A549 (cell line): ENCODE data around the gene ULK2. TPM values are rescaled to one million over a fixed set of nuclear protein-coding genes. Genes with fewer than 3 reads are reported as not detected.
A peak's percentile ranks its signal among the peaks of the same experiment; 100 is the strongest.

Source experiments
- ATAC-seq, 2 experiments: fragments of 200-7000 bp in 1 of 2; fragments of >200 bp in 1 of 2; cut with Nextera tagmentation in 1 of 2; cut with Tn5 transposase in 1 of 2; 3 replicates each; pipeline versions ENCODE4 v1.8.0 to v1.9.1; 2018 to 2020; ENCODE audit warnings: mild to moderate bottlenecking in 1 of 2, moderate library complexity in 1 of 2
- CTCF ChIA-PET: fragments of 300-600 bp; sonication (Branson Sonifier 250); formaldehyde crosslinking; extraction: SDS; loops from one replicate; lab custom pipeline; 2021; ENCODE audit warnings: antibody characterized with exemption, inconsistent platforms; lab: Yijun Ruan, JAX
- POLR2A ChIA-PET: fragments of 350-600 bp; formaldehyde crosslinking; extraction: SDS; loops from one replicate; lab custom pipeline; 2021; ENCODE audit warnings: antibody characterized with exemption, inconsistent platforms; lab: Yijun Ruan, JAX
- DNase-seq, 2 experiments: peaks; one replicate each; pipeline versions ENCODE4 v3.0.0 to v3.0.0-alpha.2; 2011 to 2016; ENCODE audit warnings: low read depth in 1 of 2, low spot score in 1 of 2
- FAIRE-seq: peaks from 2 replicates; lab custom pipeline; 2011; peaks lifted over from hg19 to GRCh38; lab: Jason Lieb, UNC
- H3K27ac ChIP-seq, 2 experiments: fragments of >200 bp; sonication (Bioruptor Twin); formaldehyde crosslinking; 3 replicates each; pipeline ENCODE4 v1.5.1; 2016 to 2017
- H3K4me1 ChIP-seq: fragments of >200 bp; sonication (Bioruptor Twin); formaldehyde crosslinking; 3 replicates; pipeline ENCODE4 v1.6.1; 2016
- H3K4me2 ChIP-seq: fragments of >200 bp; sonication (Bioruptor Twin); formaldehyde crosslinking; 3 replicates; pipeline ENCODE4 v1.6.1; 2016
- H3K4me3 ChIP-seq: fragments of >200 bp; sonication (Bioruptor Twin); formaldehyde crosslinking; 3 replicates; pipeline ENCODE4 v1.5.1; 2016
- H3K9me3 ChIP-seq: fragments of >200 bp; sonication (Bioruptor Twin); formaldehyde crosslinking; 3 replicates; pipeline ENCODE4 v1.6.1; 2016
- CHD2 ChIP-seq: fragments of 150-350 bp; IDR thresholded peaks from 2 replicates; pipeline ENCODE4 v1.6.1; 2014; ENCODE audit warnings: low read length; ENCODE audit not compliant: partially characterized antibody
- EP300 ChIP-seq, 2 experiments: fragments of >200 bp; sonication (Bioruptor Twin); formaldehyde crosslinking; IDR thresholded peaks; 2 replicates in 1 of 2; 3 replicates in 1 of 2; pipeline ENCODE4 v1.6.1; 2016 to 2017
- ESRRA ChIP-seq: fragments of 150-350 bp; IDR thresholded peaks from 2 replicates; pipeline ENCODE4 v1.6.1; 2014; ENCODE audit warnings: mild to moderate bottlenecking, low read length, borderline replicate concordance
- FOSB ChIP-seq: fragments of 250-450 bp; sonication (Bioruptor Pico); IDR thresholded peaks from 2 replicates; pipeline ENCODE4 v1.5.0; 2020; ENCODE audit warnings: mild to moderate bottlenecking, moderate library complexity
- HOXA7 ChIP-seq: fragments of 250-450 bp; sonication (Bioruptor Pico); IDR thresholded peaks from 2 replicates; pipeline ENCODE4 v1.5.0; 2020; ENCODE audit warnings: mild to moderate bottlenecking, moderate library complexity
- JUNB ChIP-seq: fragments of >200 bp; sonication (Bioruptor Twin); formaldehyde crosslinking; IDR thresholded peaks from 2 replicates; pipeline ENCODE4 v1.6.1; 2016
- KDM1A ChIP-seq: fragments of 200-600 bp; sonication (generic); IDR thresholded peaks from 2 replicates; pipeline ENCODE4 v1.6.1; 2016; ENCODE audit warnings: low read depth, mild to moderate bottlenecking
- NFE2L2 ChIP-seq: fragments of 150-350 bp; conservative IDR thresholded peaks from 2 replicates; pipeline ENCODE4 v1.6.1; 2014; ENCODE audit warnings: low read length
- POLR2A ChIP-seq: IDR thresholded peaks from 2 replicates; pipeline ENCODE4 v1.6.1; 2012; ENCODE audit warnings: mild to moderate bottlenecking, low read length
- RAD21 ChIP-seq, 2 experiments: fragments of >200 bp in 1 of 2; sonication (Bioruptor Twin) in 1 of 2; formaldehyde crosslinking in 1 of 2; IDR thresholded peaks in 1 of 2; conservative IDR thresholded peaks in 1 of 2; 2 replicates in 1 of 2; 3 replicates in 1 of 2; pipeline ENCODE4 v1.6.1; 2012 to 2018; ENCODE audit warnings: inconsistent platforms in 1 of 2
- RFX5 ChIP-seq: fragments of 450-650 bp; IDR thresholded peaks from 2 replicates; pipeline ENCODE4 v1.7.1; 2014; ENCODE audit warnings: antibody characterized with exemption, mild to moderate bottlenecking, moderate library complexity
- RNF2 ChIP-seq: fragments of 200-600 bp; sonication (generic); IDR thresholded peaks from 2 replicates; pipeline ENCODE4 v1.6.1; 2016; ENCODE audit warnings: low read depth, mild to moderate bottlenecking, antibody characterized with exemption, moderate library complexity, borderline replicate concordance
- TFCP2L1 ChIP-seq: fragments of 250-450 bp; sonication (Bioruptor Pico); IDR thresholded peaks from 2 replicates; pipeline ENCODE4 v1.5.0; 2021; ENCODE audit warnings: mild to moderate bottlenecking
- ZNF302 ChIP-seq: fragments of 250-450 bp; sonication (Bioruptor Pico); IDR thresholded peaks from 2 replicates; pipeline ENCODE4 v1.9.0; 2021; ENCODE audit warnings: inconsistent platforms, mild to moderate bottlenecking, moderate library complexity
- WGBS: methylation state at CpG from one replicate; pipeline ENCODE4 v1.1.6; 2017; ENCODE audit errors: missing lambda C conversion rate; 5-methylcytosine and 5-hydroxymethylcytosine counted together
- polyA plus RNA-seq, 4 experiments: library from polyadenylated mRNA; depleted of rRNA in 3 of 4; stranded (reverse); fragments of >200 nt; fragmentation: RNase III in 1 of 4; extraction: RNeasy Plus Mini Kit Qiagen cat#74134 plus additional on column Dnase treatment in 1 of 4; gene quantifications; 2 replicates in 3 of 4; 3 replicates in 1 of 4; pipeline ENCODE4 v1.2.3, GENCODE V29; 2011 to 2017
- TF ChIP-seq, protein P1 (sequence below): fragments of 200-600 bp; sonication (generic); IDR thresholded peaks from 2 replicates; pipeline ENCODE4 v1.6.1; 2016; ENCODE audit warnings: antibody characterized with exemption, mild to moderate bottlenecking, moderate library complexity
- TF ChIP-seq, protein P2 (sequence below): fragments of 150-350 bp; IDR thresholded peaks from 2 replicates; pipeline ENCODE4 v1.6.1; 2014; ENCODE audit warnings: low read depth, mild to moderate bottlenecking, low read length
- TF ChIP-seq, protein P3 (sequence below): fragments of >200 bp; sonication (Bioruptor Twin); formaldehyde crosslinking; IDR thresholded peaks from 2 replicates; pipeline ENCODE4 v1.6.1; 2016

Gene ULK2
- polyA plus RNA-seq, 2 of the 4 experiments (the other 2 are of a cell fraction) = 14.4 to 40.9 TPM

DNA sequence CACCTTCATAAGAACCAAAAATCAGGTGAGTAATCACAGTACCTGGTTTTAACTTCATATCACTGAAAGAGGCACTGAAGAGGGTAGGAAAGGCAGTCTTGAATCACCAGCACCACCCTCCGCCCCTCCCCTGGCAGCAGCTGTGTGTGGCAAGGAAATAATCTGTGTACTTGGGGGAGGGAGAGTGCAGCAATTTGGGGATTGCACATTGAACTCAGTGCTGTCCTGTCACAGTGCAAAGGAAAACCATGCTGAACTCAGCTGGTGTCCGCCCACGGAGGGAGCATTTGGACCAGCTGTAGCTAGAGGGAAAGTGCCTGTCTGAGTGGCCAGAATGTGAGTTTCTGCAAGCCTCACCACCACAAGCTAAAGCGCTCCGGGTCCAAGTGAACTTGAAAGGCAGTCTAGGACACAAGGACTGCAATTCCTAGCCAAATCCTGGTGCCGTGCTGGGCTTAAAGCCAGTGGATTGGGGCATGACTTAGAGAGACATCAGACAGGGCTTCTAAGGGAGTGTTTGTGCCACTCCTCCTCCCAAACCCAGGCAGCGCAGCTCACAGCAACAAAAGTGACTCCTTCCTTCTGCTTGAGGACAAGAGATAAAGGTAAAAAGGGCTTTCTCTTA lies 79.9 kb downstream of the ULK2 start:
- H3K4me3 ChIP-seq = no peak overlapping the region
- H3K9me3 ChIP-seq = no peaks in the 10 kb centered on the region
- WGBS = 91% methylated on average over 7 of the region's 7 CpGs
- H3K4me1 ChIP-seq = no peaks in the 10 kb centered on the region
- ATAC-seq (no peak; a peak in 1 of 6 replicates), FAIRE-seq (no peak), DNase-seq (no peak)
- CTCF ChIA-PET = interaction anchor here (1.0 to 2.6 kb wide), 5 partner anchors 9 to 26 kb away, joined by 3 to 10 read pairs (median 6); no protein-coding TSS in a partner anchor
- POLR2A ChIA-PET = no interaction called here
- H3K27ac ChIP-seq = no peak overlapping the region
- H3K4me2 ChIP-seq = no peak overlapping the region
- TF ChIP-seq FOSB (CRISPR knock-in tag) = no peak
- TF ChIP-seq POLR2A = no peak
- no peak for TF ChIP-seq EP300 (IDR thresholded peaks at IDR 0.05)
- TF ChIP-seq NFE2L2 = no peak
- no peak for TF ChIP-seq ESRRA
- TF ChIP-seq RAD21 (conservative IDR thresholded peaks at IDR 0.05 in 1 of 2, IDR thresholded peaks at IDR 0.05 in 1 of 2) = no peak
- no peak for TF ChIP-seq KDM1A
- TF ChIP-seq RFX5 = no peak
- TF ChIP-seq CHD2 = no peak
- no peak for TF ChIP-seq ZNF302
- TF ChIP-seq, protein P1, sequence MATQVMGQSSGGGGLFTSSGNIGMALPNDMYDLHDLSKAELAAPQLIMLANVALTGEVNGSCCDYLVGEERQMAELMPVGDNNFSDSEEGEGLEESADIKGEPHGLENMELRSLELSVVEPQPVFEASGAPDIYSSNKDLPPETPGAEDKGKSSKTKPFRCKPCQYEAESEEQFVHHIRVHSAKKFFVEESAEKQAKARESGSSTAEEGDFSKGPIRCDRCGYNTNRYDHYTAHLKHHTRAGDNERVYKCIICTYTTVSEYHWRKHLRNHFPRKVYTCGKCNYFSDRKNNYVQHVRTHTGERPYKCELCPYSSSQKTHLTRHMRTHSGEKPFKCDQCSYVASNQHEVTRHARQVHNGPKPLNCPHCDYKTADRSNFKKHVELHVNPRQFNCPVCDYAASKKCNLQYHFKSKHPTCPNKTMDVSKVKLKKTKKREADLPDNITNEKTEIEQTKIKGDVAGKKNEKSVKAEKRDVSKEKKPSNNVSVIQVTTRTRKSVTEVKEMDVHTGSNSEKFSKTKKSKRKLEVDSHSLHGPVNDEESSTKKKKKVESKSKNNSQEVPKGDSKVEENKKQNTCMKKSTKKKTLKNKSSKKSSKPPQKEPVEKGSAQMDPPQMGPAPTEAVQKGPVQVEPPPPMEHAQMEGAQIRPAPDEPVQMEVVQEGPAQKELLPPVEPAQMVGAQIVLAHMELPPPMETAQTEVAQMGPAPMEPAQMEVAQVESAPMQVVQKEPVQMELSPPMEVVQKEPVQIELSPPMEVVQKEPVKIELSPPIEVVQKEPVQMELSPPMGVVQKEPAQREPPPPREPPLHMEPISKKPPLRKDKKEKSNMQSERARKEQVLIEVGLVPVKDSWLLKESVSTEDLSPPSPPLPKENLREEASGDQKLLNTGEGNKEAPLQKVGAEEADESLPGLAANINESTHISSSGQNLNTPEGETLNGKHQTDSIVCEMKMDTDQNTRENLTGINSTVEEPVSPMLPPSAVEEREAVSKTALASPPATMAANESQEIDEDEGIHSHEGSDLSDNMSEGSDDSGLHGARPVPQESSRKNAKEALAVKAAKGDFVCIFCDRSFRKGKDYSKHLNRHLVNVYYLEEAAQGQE = no peak
- no peak for TF ChIP-seq TFCP2L1 (CRISPR knock-in tag)
- no peak for TF ChIP-seq JUNB
- TF ChIP-seq, protein P2, sequence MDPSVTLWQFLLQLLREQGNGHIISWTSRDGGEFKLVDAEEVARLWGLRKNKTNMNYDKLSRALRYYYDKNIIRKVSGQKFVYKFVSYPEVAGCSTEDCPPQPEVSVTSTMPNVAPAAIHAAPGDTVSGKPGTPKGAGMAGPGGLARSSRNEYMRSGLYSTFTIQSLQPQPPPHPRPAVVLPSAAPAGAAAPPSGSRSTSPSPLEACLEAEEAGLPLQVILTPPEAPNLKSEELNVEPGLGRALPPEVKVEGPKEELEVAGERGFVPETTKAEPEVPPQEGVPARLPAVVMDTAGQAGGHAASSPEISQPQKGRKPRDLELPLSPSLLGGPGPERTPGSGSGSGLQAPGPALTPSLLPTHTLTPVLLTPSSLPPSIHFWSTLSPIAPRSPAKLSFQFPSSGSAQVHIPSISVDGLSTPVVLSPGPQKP = no peak
- TF ChIP-seq, protein P3, sequence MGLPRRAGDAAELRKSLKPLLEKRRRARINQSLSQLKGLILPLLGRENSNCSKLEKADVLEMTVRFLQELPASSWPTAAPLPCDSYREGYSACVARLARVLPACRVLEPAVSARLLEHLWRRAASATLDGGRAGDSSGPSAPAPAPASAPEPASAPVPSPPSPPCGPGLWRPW = no peak
- no peak for TF ChIP-seq HOXA7

DNA sequence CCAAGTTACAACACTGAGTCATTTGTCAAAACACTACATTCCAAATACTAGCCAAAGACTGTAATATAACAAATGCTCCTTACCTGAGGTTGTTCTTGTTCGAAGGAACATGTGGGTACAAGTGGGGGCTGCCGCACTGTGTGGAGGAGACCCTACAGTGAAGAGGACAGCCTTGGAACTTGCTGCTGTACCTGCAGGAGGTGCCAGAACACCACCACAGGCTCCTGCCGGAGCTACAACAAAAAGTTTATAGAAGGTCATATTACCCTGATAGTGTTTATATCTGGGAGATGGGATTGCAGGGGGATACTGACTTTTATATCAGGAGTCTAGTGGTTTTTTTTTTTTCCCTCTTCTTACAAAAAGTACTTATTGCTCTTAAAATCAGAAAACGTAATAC lies 81.9 kb downstream of the ULK2 start:
- FAIRE-seq = no peak
- TF ChIP-seq RAD21 (conservative IDR thresholded peaks at IDR 0.05 in 1 of 2, IDR thresholded peaks at IDR 0.05 in 1 of 2) (peak; percentile 32 to 66; a peak in 3 of 5 replicates), RNF2 (no peak)
- Histone ChIP-seq H3K27ac (no peak overlapping the region), H3K4me3 (no peak overlapping the region), H3K9me3 (no peaks in the 10 kb centered on the region), H3K4me1 (no peaks in the 10 kb centered on the region), H3K4me2 (no peak overlapping the region)
- DNase-seq = no peak
- CTCF ChIA-PET = interaction anchor here (0.6 to 2.1 kb wide), 7 partner anchors 11 to 324 kb away, joined by 3 to 5 read pairs (median 3); no protein-coding TSS in a partner anchor
- peak; percentile 54 to 79; a peak in 3 of 6 replicates for ATAC-seq
- 60% methylated on average over 4 of the region's 4 CpGs for WGBS
- POLR2A ChIA-PET = no interaction called here
